ENCODE measurements around the gene CCDC9. TPM values are rescaled to one million over a fixed set of nuclear protein-coding genes. Genes with fewer than 3 reads are reported as not detected.

CCDC9 gene
- total RNA-seq, 1 donor from 2014 or later = 3.4 TPM

DNA sequence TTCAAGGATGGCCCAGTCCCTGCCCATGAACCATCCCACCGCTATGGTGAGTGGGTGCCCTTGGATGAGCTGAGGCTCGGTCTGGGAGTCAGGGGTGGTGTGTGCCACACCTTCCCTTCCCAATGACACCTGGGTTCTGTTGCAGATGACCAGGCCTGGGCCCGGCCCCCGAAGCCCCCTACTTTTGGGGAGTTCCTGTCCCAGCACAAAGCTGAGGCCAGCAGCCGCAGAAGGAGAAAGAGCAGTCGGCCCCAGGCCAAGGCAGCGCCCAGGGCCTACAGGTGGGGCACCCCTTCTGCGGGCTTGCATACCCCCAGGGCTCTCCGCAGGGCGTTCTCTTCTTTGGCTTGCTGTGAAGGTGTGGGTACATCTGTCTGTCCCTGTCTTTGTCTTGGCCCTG, 14.1 kb downstream of the CCDC9 start:
- DNase-seq (ENCODE audit: low spot score) = no peak
- peaks cover 18% of the 10 kb centered on the region for H4K20me1 ChIP-seq (ENCODE audit: low read depth)

DNA sequence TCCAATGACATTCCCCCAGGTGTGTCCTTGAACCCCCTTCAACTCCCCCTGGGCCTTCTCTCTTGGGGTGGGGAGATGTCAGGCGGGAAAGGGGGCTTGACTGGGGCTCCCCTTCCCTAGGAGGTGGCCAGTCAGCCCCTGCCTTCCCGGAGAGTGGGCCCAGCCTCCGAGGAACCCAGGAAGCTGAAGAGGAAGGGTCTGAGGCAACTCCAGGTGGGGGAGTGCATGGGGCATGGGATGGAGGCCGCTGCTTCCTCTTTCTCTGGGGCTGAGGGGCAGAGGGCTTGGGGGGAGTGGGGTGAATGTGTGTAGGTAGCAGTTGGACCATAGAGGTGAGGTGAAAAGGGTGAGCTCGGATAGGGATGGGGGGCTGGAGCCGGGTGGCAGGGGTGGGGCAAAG, 15.6 kb downstream of the CCDC9 start:
- peaks cover 19% of the 10 kb centered on the region for H3K36me3 Mint-ChIP-seq
- H3K9me3 Mint-ChIP-seq = peaks cover 4% of the 10 kb centered on the region
- DNase-seq (ENCODE audit: low spot score) = no peak
- H3K4me1 Mint-ChIP-seq = peaks cover 23% of the 10 kb centered on the region
- H3K9ac ChIP-seq = no peak overlapping the region
- H3F3A ChIP-seq (ENCODE audit: low read depth) = peaks cover 43% of the 10 kb centered on the region
- H3K27ac ChIP-seq = no peak overlapping the region
- TF ChIP-seq, protein P1, sequence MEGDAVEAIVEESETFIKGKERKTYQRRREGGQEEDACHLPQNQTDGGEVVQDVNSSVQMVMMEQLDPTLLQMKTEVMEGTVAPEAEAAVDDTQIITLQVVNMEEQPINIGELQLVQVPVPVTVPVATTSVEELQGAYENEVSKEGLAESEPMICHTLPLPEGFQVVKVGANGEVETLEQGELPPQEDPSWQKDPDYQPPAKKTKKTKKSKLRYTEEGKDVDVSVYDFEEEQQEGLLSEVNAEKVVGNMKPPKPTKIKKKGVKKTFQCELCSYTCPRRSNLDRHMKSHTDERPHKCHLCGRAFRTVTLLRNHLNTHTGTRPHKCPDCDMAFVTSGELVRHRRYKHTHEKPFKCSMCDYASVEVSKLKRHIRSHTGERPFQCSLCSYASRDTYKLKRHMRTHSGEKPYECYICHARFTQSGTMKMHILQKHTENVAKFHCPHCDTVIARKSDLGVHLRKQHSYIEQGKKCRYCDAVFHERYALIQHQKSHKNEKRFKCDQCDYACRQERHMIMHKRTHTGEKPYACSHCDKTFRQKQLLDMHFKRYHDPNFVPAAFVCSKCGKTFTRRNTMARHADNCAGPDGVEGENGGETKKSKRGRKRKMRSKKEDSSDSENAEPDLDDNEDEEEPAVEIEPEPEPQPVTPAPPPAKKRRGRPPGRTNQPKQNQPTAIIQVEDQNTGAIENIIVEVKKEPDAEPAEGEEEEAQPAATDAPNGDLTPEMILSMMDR (IDR thresholded peaks at IDR 0.05) = no peak
- no peak for TF ChIP-seq EZH2phosphoT487 (IDR thresholded peaks at IDR 0.05)
- TF ChIP-seq EZH2 (IDR thresholded peaks at IDR 0.05) = no peak
- no peaks in the 10 kb centered on the region for H3K79me2 ChIP-seq (ENCODE audit: low read depth)
- peaks cover 30% of the 10 kb centered on the region for H4K20me1 ChIP-seq (ENCODE audit: low read depth)
- peak overlapping the region; percentile 88 for H3K4me3 Mint-ChIP-seq
- H3K27me3 ChIP-seq = peaks cover 10% of the 10 kb centered on the region
- H3K4me1 ChIP-seq = peaks cover 17% of the 10 kb centered on the region
- H2AFZ ChIP-seq (replicated peaks) = no peak overlapping the region
- H3K27me3 Mint-ChIP-seq (ENCODE audit: insufficient read depth, low read depth) = peaks cover 6% of the 10 kb centered on the region
- no peaks in the 10 kb centered on the region for H3K9me3 ChIP-seq (ENCODE audit: low read depth)
- H3K4me2 ChIP-seq = peak overlapping the region; percentile 88
- peak overlapping the region; percentile 57 for H3K27ac Mint-ChIP-seq
- no peaks in the 10 kb centered on the region for H3K36me3 ChIP-seq
- H3K4me3 ChIP-seq = peak overlapping the region; percentile 70

More for the DNA sequence above, 14.1 kb downstream of the CCDC9 start:
- TF ChIP-seq, protein P1 (IDR thresholded peaks at IDR 0.05) = no peak
- TF ChIP-seq EZH2 (IDR thresholded peaks at IDR 0.05) (no peak), EZH2phosphoT487 (IDR thresholded peaks at IDR 0.05) (no peak)
- Mint-ChIP-seq H3K27me3 (ENCODE audit: insufficient read depth, low read depth) (peaks cover 4% of the 10 kb centered on the region), H3K36me3 (peaks cover 19% of the 10 kb centered on the region), H3K9me3 (peaks cover under 1% of the 10 kb centered on the region), H3K4me1 (peaks cover 15% of the 10 kb centered on the region), H3K27ac (no peak overlapping the region), H3K4me3 (no peak overlapping the region)
- Histone ChIP-seq H3K4me2 (no peak overlapping the region), H3K9me3 (ENCODE audit: low read depth) (no peaks in the 10 kb centered on the region), H3K27ac (no peak overlapping the region), H2AFZ (replicated peaks) (no peak overlapping the region), H3F3A (ENCODE audit: low read depth) (peaks cover 36% of the 10 kb centered on the region), H3K9ac (no peak overlapping the region), H3K4me3 (no peak overlapping the region), H3K36me3 (no peaks in the 10 kb centered on the region), H3K4me1 (peaks cover 12% of the 10 kb centered on the region), H3K27me3 (peaks cover 5% of the 10 kb centered on the region), H3K79me2 (ENCODE audit: low read depth) (no peaks in the 10 kb centered on the region)

DNA sequence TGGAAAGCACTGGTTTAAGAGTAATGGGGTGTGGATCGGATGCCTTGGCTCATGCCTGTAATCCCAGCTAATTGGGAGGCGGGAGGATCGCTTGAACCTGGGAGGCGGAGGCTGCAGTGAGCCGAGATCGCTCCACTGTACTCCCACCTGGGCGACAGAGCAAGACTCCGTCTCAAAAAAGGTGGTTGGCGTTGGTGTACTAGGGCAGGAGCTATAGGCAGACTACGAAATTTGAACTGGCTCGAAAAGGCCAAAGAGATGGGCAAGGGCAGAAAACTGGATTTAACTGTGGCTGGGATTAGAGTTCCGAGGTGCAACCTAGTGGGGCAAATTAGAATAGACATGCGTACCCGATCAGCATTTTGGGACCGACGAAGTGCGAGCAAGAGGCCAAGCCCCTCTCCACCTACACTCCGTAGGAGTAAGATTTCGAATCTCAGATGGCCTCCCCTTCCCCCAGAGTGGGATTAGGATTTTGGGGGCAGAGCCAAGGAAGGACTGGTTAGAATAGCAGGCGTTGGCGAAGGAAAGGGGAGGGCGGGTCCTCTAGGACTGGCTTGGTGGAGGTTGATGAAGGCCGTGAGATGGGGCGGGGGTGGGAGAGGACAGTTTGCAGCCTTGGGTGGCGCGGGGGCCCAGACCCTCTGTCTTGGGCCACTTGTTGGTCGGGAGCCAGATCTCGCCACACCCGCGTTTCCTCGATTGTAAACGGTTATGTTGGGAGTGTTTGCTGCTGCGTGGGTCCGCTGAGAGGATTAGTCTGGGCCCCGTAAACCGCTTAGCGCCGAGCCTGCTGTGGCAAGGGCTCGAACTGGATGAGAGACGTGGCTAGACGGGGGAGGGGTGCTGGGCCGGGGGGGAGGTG, 16.4 kb downstream of the CCDC9 start:
- Histone ChIP-seq H4K20me1 (ENCODE audit: low read depth) (peaks cover 33% of the 10 kb centered on the region), H3K27me3 (peaks cover 10% of the 10 kb centered on the region), H3K27ac (peak overlapping the region; percentile 92), H3K79me2 (ENCODE audit: low read depth) (no peaks in the 10 kb centered on the region), H3K4me1 (peaks cover 17% of the 10 kb centered on the region), H3K36me3 (no peaks in the 10 kb centered on the region), H3K9ac (peak overlapping the region; percentile 3), H3K4me2 (peak overlapping the region; percentile 88), H3K4me3 (peak overlapping the region; percentile 70), H3F3A (ENCODE audit: low read depth) (peaks cover 43% of the 10 kb centered on the region), H3K9me3 (ENCODE audit: low read depth) (no peaks in the 10 kb centered on the region), H2AFZ (replicated peaks) (no peak overlapping the region)
- Mint-ChIP-seq H3K4me3 (peak overlapping the region; percentile 88), H3K27me3 (ENCODE audit: insufficient read depth, low read depth) (peaks cover 6% of the 10 kb centered on the region), H3K4me1 (peaks cover 23% of the 10 kb centered on the region), H3K36me3 (peaks cover 19% of the 10 kb centered on the region), H3K9me3 (peaks cover 4% of the 10 kb centered on the region), H3K27ac (peak overlapping the region; percentile 57)
- TF ChIP-seq EZH2 (IDR thresholded peaks at IDR 0.05) = no peak
- TF ChIP-seq EZH2phosphoT487 (IDR thresholded peaks at IDR 0.05) = no peak
- TF ChIP-seq, protein P1 (IDR thresholded peaks at IDR 0.05) = no peak
- DNase-seq (ENCODE audit: low spot score) = peak; percentile 63

Data from neural progenitor cell (in vitro differentiated cells).